Stimulated activated CD8-positive, alpha-beta memory T cell treated with anti-CD3 and anti-CD28 coated beads, Interleukin-12 subunit alpha, Interleukin-12 subunit beta, amount 100 ng/mL, for 24 hours (primary cell): ENCODE data around the gene BCL2L13.
"Not testable (repeated sequence)": the region's sequence is repeated elsewhere in the genome, so short reads cannot be mapped to it uniquely, and the experiment has no call there.

ENCODE experiments used
- DNase-seq: peaks from one replicate; pipeline ENCODE4 v3.0.0-alpha.2; 2020; ENCODE audit errors: extremely low read depth

The BCL2L13 gene

GRCh38 chr22:17761138-17761488 lies 122.6 kb downstream of the BCL2L13 start:
- DNase-seq: no peak

- not testable (repeated sequence) for DNase-seq
Observed at GRCh38 chr22:17763442-17763841, 124.9 kb downstream of the BCL2L13 start.

GRCh38 chr22:17764036-17764435 lies 125.5 kb downstream of the BCL2L13 start:
- DNase-seq: no peak

GRCh38 chr22:17764852-17765251 lies 126.3 kb downstream of the BCL2L13 start:
- DNase-seq: not testable (repeated sequence)

- no peak for DNase-seq
Observed at GRCh38 chr22:17767233-17768065, 128.9 kb downstream of the BCL2L13 start.

- no peak for DNase-seq
Observed at GRCh38 chr22:17769013-17769715, 130.6 kb downstream of the BCL2L13 start.

GRCh38 chr22:17769716-17770082 lies 131.1 kb downstream of the BCL2L13 start:
- no peak for DNase-seq

- no peak for DNase-seq
Observed at GRCh38 chr22:17770180-17771077, 131.9 kb downstream of the BCL2L13 start.

- DNase-seq: no peak
Observed at GRCh38 chr22:17772249-17772957, 133.8 kb downstream of the BCL2L13 start.

- no peak for DNase-seq
Observed at GRCh38 chr22:17772958-17773605, 134.5 kb downstream of the BCL2L13 start.

- no peak for DNase-seq
Observed at GRCh38 chr22:17773606-17774205, 135.1 kb downstream of the BCL2L13 start.

GRCh38 chr22:17774206-17774925 lies 135.8 kb downstream of the BCL2L13 start, which contains the start of gene BID:
BID (minus strand) TSS chr22:17774469; CDS start chr22:17750116, 24,353 bp downstream.
- DNase-seq: no peak

- DNase-seq: no peak
Observed at GRCh38 chr22:17774926-17775685, 136.5 kb downstream of the BCL2L13 start.

GRCh38 chr22:17775781-17776465 lies 137.4 kb downstream of the BCL2L13 start:
- no peak for DNase-seq

GRCh38 chr22:17777005-17777716 lies 138.6 kb downstream of the BCL2L13 start:
- DNase-seq: no peak

GRCh38 chr22:17777717-17778044 lies 139.1 kb downstream of the BCL2L13 start:
- DNase-seq: no peak

- DNase-seq: no peak
Observed at GRCh38 chr22:17778412-17778976, 139.9 kb downstream of the BCL2L13 start.
